SK-N-SH (cell line): Measurements from ENCODE around the gene SLC38A2. TPM values are rescaled to one million over a fixed set of nuclear protein-coding genes. Genes with fewer than 3 reads are reported as not detected.

Experiments used
- CTCF ChIA-PET: fragments of 300-600, 350-600 bp; formaldehyde crosslinking; extraction: SDS; loops from one replicate; lab custom pipeline; 2021; lab: Yijun Ruan, JAX
- POLR2A ChIA-PET: fragments of 350-600 bp; sonication (Branson Sonifier 250); formaldehyde crosslinking; extraction: SDS; loops from one replicate; lab custom pipeline; 2020; ENCODE audit warnings: antibody characterized with exemption, inconsistent platforms; lab: Yijun Ruan, JAX
- DNase-seq: peaks from one replicate; pipeline ENCODE4 v3.0.0; 2012
- H2AFZ ChIP-seq: fragments of 200-600 bp; sonication (generic); 2 replicates; pipeline ENCODE4 v1.8.1; 2016; ENCODE audit warnings: antibody characterized with exemption, mild to moderate bottlenecking, low read depth
- H3F3A ChIP-seq: fragments of 200-600 bp; sonication (generic); replicated peaks from 2 replicates; pipeline ENCODE3; 2016; ENCODE audit warnings: antibody characterized with exemption, mild to moderate bottlenecking; ENCODE audit not compliant: insufficient read depth
- H3K27ac ChIP-seq, 2 experiments: fragments of 200-500 bp in 1 of 2; fragments of 200-600 bp in 1 of 2; sonication (Bioruptor generic) in 1 of 2; sonication (generic), shearing (Covaris generic) in 1 of 2; 2 replicates each; pipeline versions ENCODE4 v1.5.1 to v1.6.1; 2014 to 2016; ENCODE audit warnings: low read depth in 2 of 2, inconsistent platforms in 1 of 2, low read length in 1 of 2, mild to moderate bottlenecking in 1 of 2, mixed read lengths in 1 of 2
- H3K27me3 ChIP-seq: fragments of 200-600 bp; sonication (generic), shearing (Covaris generic); 2 replicates; pipeline ENCODE4 v1.6.1; 2016; ENCODE audit warnings: mixed run types; ENCODE audit not compliant: insufficient read depth
- H3K36me3 ChIP-seq, 2 experiments: fragments of 200-500 bp in 1 of 2; fragments of 200-600 bp in 1 of 2; sonication (Bioruptor generic) in 1 of 2; sonication (generic) in 1 of 2; replicated peaks in 1 of 2; 2 replicates each; pipeline versions ENCODE3 to v1.5.1; 2014 to 2016; ENCODE audit warnings: low read length in 1 of 2, mild to moderate bottlenecking in 1 of 2; ENCODE audit not compliant: insufficient read depth in 2 of 2, control insufficient read depth in 1 of 2
- H3K4me1 ChIP-seq, 2 experiments: fragments of 200-500 bp in 1 of 2; fragments of 200-600 bp in 1 of 2; sonication (Bioruptor generic) in 1 of 2; sonication (generic), shearing (Covaris generic) in 1 of 2; 2 replicates each; pipeline versions ENCODE4 v1.5.1 to v1.6.1; 2014 to 2016; ENCODE audit warnings: low read depth in 1 of 2, low read length in 1 of 2, mixed run types in 1 of 2; ENCODE audit not compliant: insufficient read depth in 2 of 2, control insufficient read depth in 1 of 2
- H3K4me2 ChIP-seq: fragments of 200-600 bp; sonication (generic), shearing (Covaris generic); 2 replicates; pipeline ENCODE4 v1.6.1; 2017; ENCODE audit warnings: mixed run types
- H3K4me3 ChIP-seq, 2 experiments: fragments of 200-500 bp in 1 of 2; fragments of 200-600 bp in 1 of 2; sonication (Bioruptor generic) in 1 of 2; sonication (generic), shearing (Covaris generic) in 1 of 2; 2 replicates each; pipeline versions ENCODE4 v1.5.1 to v1.8.1; 2014 to 2016; ENCODE audit warnings: low read depth in 2 of 2, inconsistent platforms in 1 of 2, low read length in 1 of 2, mild to moderate bottlenecking in 1 of 2, mixed read lengths in 1 of 2, moderate library complexity in 1 of 2
- H3K79me2 ChIP-seq: fragments of 200-600 bp; sonication (generic); 2 replicates; pipeline ENCODE4 v1.8.1; 2017; ENCODE audit warnings: mild to moderate bottlenecking; ENCODE audit not compliant: insufficient read depth
- H3K9ac ChIP-seq: fragments of 200-600 bp; sonication (generic); 2 replicates; pipeline ENCODE4 v1.6.1; 2017; ENCODE audit warnings: mixed run types
- H3K9me2 ChIP-seq: fragments of 200-600 bp; sonication (generic); 2 replicates; pipeline ENCODE4 v1.6.1; 2017; ENCODE audit warnings: mixed run types
- H3K9me3 ChIP-seq: fragments of 200-600 bp; sonication (generic); 2 replicates; pipeline ENCODE4 v1.6.1; 2017; ENCODE audit warnings: mixed run types, mild to moderate bottlenecking, moderate library complexity
- H4K20me1 ChIP-seq: fragments of 200-600 bp; sonication (generic); 2 replicates; pipeline ENCODE4 v1.6.1; 2017; ENCODE audit warnings: mild to moderate bottlenecking, mixed run types; ENCODE audit not compliant: insufficient read depth
- CTCF ChIP-seq: fragments of 200-600 bp; sonication (generic); IDR thresholded peaks from 2 replicates; pipeline ENCODE4 v1.6.1; 2017; ENCODE audit warnings: antibody characterized with exemption, mild to moderate bottlenecking, moderate library complexity
- ELF1 ChIP-seq: IDR thresholded peaks from 2 replicates; pipeline ENCODE4 v1.4.0; 2012
- EP300 ChIP-seq, 2 experiments: IDR thresholded peaks; 2 replicates each; pipeline versions ENCODE4 v1.4.0 to v1.6.1; 2012; ENCODE audit warnings: borderline replicate concordance in 1 of 2, low read depth in 1 of 2, low read length in 1 of 2
- FOSL2 ChIP-seq: IDR thresholded peaks from 2 replicates; pipeline ENCODE4 v1.4.0; 2012; ENCODE audit warnings: low read depth, mild to moderate bottlenecking, moderate library complexity, borderline replicate concordance
- GABPA ChIP-seq: IDR thresholded peaks from 2 replicates; pipeline ENCODE4 v1.4.0; 2012; ENCODE audit warnings: low read depth, mild to moderate bottlenecking
- JUND ChIP-seq: IDR thresholded peaks from 2 replicates; pipeline ENCODE4 v1.4.0; 2012
- MAX ChIP-seq: IDR thresholded peaks from 2 replicates; pipeline ENCODE4 v1.4.0; 2012; ENCODE audit warnings: low read depth
- MEF2A ChIP-seq: IDR thresholded peaks from 2 replicates; pipeline ENCODE4 v1.4.0; 2012; ENCODE audit warnings: low read depth, borderline replicate concordance
- PBX3 ChIP-seq: IDR thresholded peaks from 2 replicates; pipeline ENCODE4; 2012
- SIN3A ChIP-seq: IDR thresholded peaks from 2 replicates; pipeline ENCODE4 v1.6.1; 2012; ENCODE audit warnings: low read depth, mild to moderate bottlenecking, low read length, moderate library complexity, borderline replicate concordance
- TEAD4 ChIP-seq: IDR thresholded peaks from 2 replicates; pipeline ENCODE4 v1.4.0; 2012; ENCODE audit warnings: mild to moderate bottlenecking, borderline replicate concordance; ENCODE audit not compliant: insufficient read depth
- USF1 ChIP-seq: IDR thresholded peaks from 2 replicates; pipeline ENCODE4 v1.4.0; 2012; ENCODE audit warnings: low read depth, borderline replicate concordance
- USF2 ChIP-seq: fragments of 150-350 bp; IDR thresholded peaks from 2 replicates; pipeline ENCODE4 v1.6.1; 2017; ENCODE audit warnings: antibody characterized with exemption, low read length, low read depth, borderline replicate concordance
- YY1 ChIP-seq: IDR thresholded peaks from 2 replicates; pipeline ENCODE4 v1.4.0; 2012; ENCODE audit warnings: low read depth, mild to moderate bottlenecking
- ZBTB33 ChIP-seq: IDR thresholded peaks from 2 replicates; pipeline ENCODE4 v1.4.0; 2012; ENCODE audit warnings: low read depth, borderline replicate concordance
- WGBS: methylation state at CpG from one replicate; pipeline ENCODE4 v1.1.6; 2017; ENCODE audit warnings: low lambda C conversion rate; 5-methylcytosine and 5-hydroxymethylcytosine counted together
- polyA plus RNA-seq, 3 experiments: library from polyadenylated mRNA; depleted of rRNA; stranded (reverse); fragments of >200 nt; gene quantifications; 2 replicates each; pipeline ENCODE4 v1.2.3, GENCODE V29; 2012

Gene SLC38A2
- polyA plus RNA-seq, 1 of the 3 experiments (the other 2 are of a cell fraction) = 135 TPM

- 41% methylated on average over 3 of the region's 3 CpGs for WGBS
- Histone ChIP-seq H2AFZ (no peak overlapping the region), H3K4me2 (no peak overlapping the region), H4K20me1 (no peaks in the 10 kb centered on the region), H3K79me2 (no peaks in the 10 kb centered on the region), H3K4me3 (no peak overlapping the region), H3K9ac (no peak overlapping the region), H3F3A (peaks cover 5% of the 10 kb centered on the region), H3K27me3 (no peaks in the 10 kb centered on the region), H3K9me2 (no peaks in the 10 kb centered on the region), H3K27ac (no peak overlapping the region), H3K36me3 (no peaks in the 10 kb centered on the region), H3K9me3 (no peaks in the 10 kb centered on the region), H3K4me1 (no peaks in the 10 kb centered on the region; a peak in 1 of 4 replicates)
- TF ChIP-seq GABPA (no peak), EP300 (IDR thresholded peaks at IDR 0.05; ENCODE audit: borderline replicate concordance in 1 of 2, low read depth in 1 of 2, low read length in 1 of 2) (no peak), CTCF (no peak), PBX3 (no peak), MEF2A (no peak), USF1 (no peak), JUND (no peak), YY1 (no peak), SIN3A (no peak), USF2 (no peak), MAX (no peak), ELF1 (no peak), FOSL2 (no peak), ZBTB33 (no peak), TEAD4 (no peak)
- no peak for DNase-seq
- POLR2A ChIA-PET = no interaction called here
- CTCF ChIA-PET = no interaction called here
Measured at GRCh38 chr12:46409342-46409741, 36.8 kb upstream of the SLC38A2 start.
